H1 (cell line): ENCODE measurements around the gene SPPL3. TPM values are rescaled to one million over a fixed set of nuclear protein-coding genes. Genes with fewer than 3 reads are reported as not detected.

ENCODE experiments used
- CTCF ChIA-PET: fragments of 300-600 bp; sonication (Branson Sonifier 250); formaldehyde crosslinking; loops from one replicate; lab custom pipeline; 2021; ENCODE audit not compliant: partially characterized antibody; lab: Charles Lee
- POLR2A ChIA-PET: fragments of 300-600 bp; sonication (Branson Sonifier 250); formaldehyde crosslinking; loops from one replicate; lab custom pipeline; 2021; ENCODE audit warnings: inconsistent platforms; ENCODE audit not compliant: partially characterized antibody; lab: Charles Lee
- DNase-seq, 2 experiments: peaks; one replicate each; pipeline versions ENCODE4 v3.0.0 to v3.0.0-alpha.2; 2010 to 2022; ENCODE audit warnings: low spot score in 2 of 2, low read depth in 1 of 2, mixed read lengths in 1 of 2
- FAIRE-seq: peaks from 2 replicates; lab custom pipeline; 2011; peaks lifted over from hg19 to GRCh38; lab: Jason Lieb, UNC
- H2AFZ ChIP-seq: 2 replicates; pipeline ENCODE4 v1.8.1; 2012; ENCODE audit warnings: low read length, inconsistent platforms
- H2AK5ac ChIP-seq: 2 replicates; pipeline ENCODE4 v1.6.1; 2013; ENCODE audit warnings: low read depth, low read length
- H2BK120ac ChIP-seq: replicated peaks from 2 replicates; pipeline ENCODE3; 2013; ENCODE audit warnings: low read depth, low read length, inconsistent platforms
- H2BK12ac ChIP-seq: 2 replicates; pipeline ENCODE4 v1.6.1; 2013; ENCODE audit warnings: low read depth, low read length
- H2BK15ac ChIP-seq: 2 replicates; pipeline ENCODE4 v1.6.1; 2013; ENCODE audit warnings: low read length
- H2BK20ac ChIP-seq: 2 replicates; pipeline ENCODE4 v1.6.1; 2013; ENCODE audit warnings: low read length
- H2BK5ac ChIP-seq: 2 replicates; pipeline ENCODE4 v1.6.1; 2013; ENCODE audit warnings: low read depth, low read length
- H3K14ac ChIP-seq: 2 replicates; pipeline ENCODE4 v1.6.1; 2013; ENCODE audit warnings: inconsistent platforms; ENCODE audit not compliant: insufficient read length
- H3K18ac ChIP-seq: 2 replicates; pipeline ENCODE4 v1.6.1; 2013; ENCODE audit warnings: low read length; ENCODE audit errors: extremely low read depth
- H3K23ac ChIP-seq: 2 replicates; pipeline ENCODE4 v1.6.1; 2013; ENCODE audit warnings: inconsistent platforms; ENCODE audit not compliant: insufficient read length
- H3K23me2 ChIP-seq: 2 replicates; pipeline ENCODE4 v1.6.1; 2013; ENCODE audit warnings: low read depth, low read length
- H3K27ac ChIP-seq: 2 replicates; pipeline ENCODE4 v1.6.1; 2011; ENCODE audit warnings: low read depth, low read length, inconsistent platforms
- H3K27me3 ChIP-seq, 4 experiments: replicated peaks in 1 of 4; 1 replicate in 1 of 4; 2 replicates in 3 of 4; pipeline versions ENCODE4 v1.6.1 to v1.8.1; 2011 to 2013; ENCODE audit warnings: low read length in 3 of 4, mild to moderate bottlenecking in 3 of 4, inconsistent platforms in 2 of 4, mixed read lengths in 2 of 4, moderate library complexity in 1 of 4; ENCODE audit not compliant: control insufficient read depth in 3 of 4, insufficient read depth in 3 of 4; ENCODE audit errors: extremely low read depth in 1 of 4
- H3K36me3 ChIP-seq, 4 experiments: 2 replicates each; pipeline versions ENCODE4 v1.6.1 to v1.8.1; 2011 to 2013; ENCODE audit warnings: mild to moderate bottlenecking in 4 of 4, low read length in 3 of 4, moderate library complexity in 2 of 4, control low read depth in 1 of 4, inconsistent platforms in 1 of 4; ENCODE audit not compliant: insufficient read depth in 4 of 4, control insufficient read depth in 2 of 4
- H3K4ac ChIP-seq: replicated peaks from 2 replicates; pipeline ENCODE3; 2013; ENCODE audit warnings: low read length, low read depth, mixed read lengths, inconsistent platforms; ENCODE audit not compliant: insufficient read length
- H3K4me1 ChIP-seq, 4 experiments: replicated peaks in 1 of 4; 1 replicate in 1 of 4; 2 replicates in 3 of 4; pipeline versions ENCODE4 v1.6.1 to v1.8.1; 2011 to 2013; ENCODE audit warnings: low read length in 3 of 4, inconsistent platforms in 2 of 4, mixed read lengths in 1 of 4; ENCODE audit not compliant: insufficient read depth in 4 of 4, control insufficient read depth in 3 of 4
- H3K4me2 ChIP-seq, 2 experiments: 2 replicates each; pipeline versions ENCODE4 v1.6.1 to v1.8.1; 2011 to 2013; ENCODE audit warnings: low read depth in 2 of 2, low read length in 2 of 2, control low read depth in 1 of 2, inconsistent platforms in 1 of 2, mild to moderate bottlenecking in 1 of 2; ENCODE audit not compliant: insufficient read depth in 1 of 2
- H3K4me3 ChIP-seq, 4 experiments: fragments of 200-600, 300-600 bp in 1 of 4; sonication (generic), shearing (Covaris generic), sonication (Bioruptor Twin) in 1 of 4; 2 replicates each; pipeline versions ENCODE4 v1.5.1 to v1.8.1; 2011 to 2016; ENCODE audit warnings: low read length in 4 of 4, low read depth in 3 of 4, control low read depth in 2 of 4, inconsistent platforms in 2 of 4, mild to moderate bottlenecking in 2 of 4, mixed read lengths in 1 of 4, moderate library complexity in 1 of 4; ENCODE audit not compliant: insufficient read depth in 2 of 4; ENCODE audit errors: extremely low read depth in 1 of 4
- H3K56ac ChIP-seq: replicated peaks from 2 replicates; pipeline ENCODE3; 2013; ENCODE audit warnings: low read depth, mild to moderate bottlenecking, mixed read lengths, low read length, inconsistent platforms; ENCODE audit not compliant: insufficient read length
- H3K79me1 ChIP-seq: 2 replicates; pipeline ENCODE4 v1.6.1; 2013; ENCODE audit warnings: low read depth, low read length, control low read depth
- H3K79me2 ChIP-seq, 2 experiments: 2 replicates each; pipeline versions ENCODE4 v1.6.1 to v1.8.1; 2012 to 2013; ENCODE audit warnings: low read length in 2 of 2, mild to moderate bottlenecking in 2 of 2, inconsistent platforms in 1 of 2; ENCODE audit not compliant: insufficient read depth in 2 of 2, control insufficient read depth in 1 of 2
- H3K9ac ChIP-seq, 4 experiments: replicated peaks in 1 of 4; 1 replicate in 1 of 4; 2 replicates in 3 of 4; pipeline versions ENCODE4 v1.6.1 to v1.8.1; 2011 to 2013; ENCODE audit warnings: low read depth in 3 of 4, low read length in 3 of 4, control low read depth in 2 of 4, mild to moderate bottlenecking in 2 of 4, moderate library complexity in 2 of 4, inconsistent platforms in 1 of 4; ENCODE audit errors: extremely low read depth in 1 of 4
- H3K9me3 ChIP-seq, 2 experiments: 2 replicates each; pipeline versions ENCODE4 v1.6.1 to v1.8.1; 2012 to 2013; ENCODE audit warnings: mild to moderate bottlenecking in 2 of 2, moderate library complexity in 2 of 2, control low read depth in 1 of 2, inconsistent platforms in 1 of 2, low read depth in 1 of 2, low read length in 1 of 2, mixed read lengths in 1 of 2; ENCODE audit not compliant: insufficient read depth in 2 of 2
- H4K20me1 ChIP-seq, 2 experiments: replicated peaks in 1 of 2; 2 replicates each; pipeline versions ENCODE3 to v1.8.1; 2011 to 2013; ENCODE audit warnings: inconsistent platforms in 2 of 2, low read length in 2 of 2, mild to moderate bottlenecking in 1 of 2; ENCODE audit not compliant: insufficient read depth in 2 of 2, control insufficient read depth in 1 of 2
- H4K5ac ChIP-seq: 2 replicates; pipeline ENCODE4 v1.6.1; 2013; ENCODE audit warnings: low read length, low read depth, mixed read lengths, inconsistent platforms; ENCODE audit not compliant: insufficient read length
- H4K8ac ChIP-seq: 2 replicates; pipeline ENCODE4 v1.8.0; 2013; ENCODE audit warnings: mild to moderate bottlenecking, moderate library complexity, low read length, inconsistent platforms; ENCODE audit not compliant: insufficient read depth; ENCODE audit errors: extremely low read depth
- H4K91ac ChIP-seq: replicated peaks from 2 replicates; pipeline ENCODE3; 2013; ENCODE audit warnings: low read length, mixed read lengths, inconsistent platforms; ENCODE audit not compliant: insufficient read length
- WGBS, 2 experiments: shearing (Covaris generic) in 1 of 2; methylation state at CpG; one replicate each; pipeline versions ENCODE4 v1.1.6 to v1.1.7; 2013 to 2015; ENCODE audit warnings: low lambda C conversion rate in 2 of 2, mixed read lengths in 2 of 2, inconsistent platforms in 1 of 2, low coverage in 1 of 2, missing lambda C conversion rate in 1 of 2; ENCODE audit not compliant: insufficient replicate concordance in 2 of 2, insufficient coverage in 1 of 2, insufficient read length in 1 of 2; ENCODE audit errors: extremely low coverage in 1 of 2, missing lambda C conversion rate in 1 of 2; 5-methylcytosine and 5-hydroxymethylcytosine counted together
- polyA plus RNA-seq, 7 experiments: library from polyadenylated mRNA; depleted of rRNA in 3 of 7; stranded (reverse) in 5 of 7; unstranded in 2 of 7; fragments of >200 nt in 5 of 7; fragments of 200-250 nt in 2 of 7; gene quantifications; 1 replicate in 5 of 7; 2 replicates in 1 of 7; 4 replicates in 1 of 7; pipeline versions ENCODE4 v1.2.1 to v1.2.3, GENCODE V29; 2011 to 2013; ENCODE audit warnings: missing spikeins in 2 of 7, mixed read lengths in 2 of 7
- total RNA-seq: library from RNA; stranded (reverse); fragmentation: NEBNext Ultra II Directional; extraction: Animal tissue kit (Norgen Biotek cat#: 25700); gene quantifications from 2 replicates; pipeline ENCODE4 v1.2.1, GENCODE V29; 2021
- TF ChIP-seq, protein P1 (sequence below): IDR thresholded peaks from 2 replicates; pipeline ENCODE4 v1.6.1; 2011; ENCODE audit warnings: low read depth, mild to moderate bottlenecking, low read length; ENCODE audit not compliant: insufficient read depth

The SPPL3 gene
- total and polyA plus RNA-seq, 2 of the 8 experiments (the other 6 are each of a cell fraction or from before 2014, with no cell fraction given) = 27.3 to 48.4 TPM

DNA sequence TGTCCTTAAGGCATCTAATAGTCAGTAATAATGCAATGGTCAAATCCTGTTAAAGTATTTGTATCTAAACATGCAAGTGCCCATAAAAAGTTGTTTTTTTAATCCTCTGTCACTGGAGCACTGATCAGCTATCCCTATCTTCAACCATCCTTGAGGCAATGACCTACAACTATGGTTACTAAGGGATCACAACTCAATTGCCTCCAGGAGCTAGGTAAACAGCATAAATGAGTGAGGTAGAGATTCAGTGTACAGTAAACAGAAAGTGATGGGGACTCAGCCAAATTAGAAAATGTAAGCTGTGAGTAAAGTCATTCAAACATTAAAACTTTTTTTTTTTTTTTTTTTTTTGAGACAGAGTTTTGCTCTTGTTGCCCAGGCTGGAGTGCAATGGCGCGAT lies 18.6 kb downstream of the SPPL3 start:
- ChIA-PET POLR2A (interaction anchor here (1.2 to 1.3 kb wide), 2 partner anchors 16 to 24 kb away, joined by 3 read pairs; no protein-coding TSS in a partner anchor), CTCF (interaction anchor here (0.7 to 1.5 kb wide), 4 partner anchors 9 to 134 kb away, joined by 3 to 4 read pairs (median 3); no protein-coding TSS in a partner anchor)
- H2BK20ac ChIP-seq = no peak overlapping the region
- H3K27me3 ChIP-seq = no peaks in the 10 kb centered on the region
- H3K79me2 ChIP-seq = peaks cover 3 to 76% of the 10 kb centered on the region in 2 experiments; a peak in 3 of 4 replicates
- no peak overlapping the region for H3K9ac ChIP-seq
- H3K4me2 ChIP-seq = no peak overlapping the region
- H3K4ac ChIP-seq = no peak overlapping the region
- H4K20me1 ChIP-seq = peaks cover 3 to 5% of the 10 kb centered on the region in 2 experiments
- H4K91ac ChIP-seq = no peak overlapping the region
- H3K56ac ChIP-seq = no peak overlapping the region
- H2BK120ac ChIP-seq = no peak overlapping the region
- H3K79me1 ChIP-seq = no peaks in the 10 kb centered on the region; the same call in 1 of the 2 replicates
- WGBS, 2 experiments = 77% methylated on average over 2 of the region's 2 CpGs; no CpG with 5 or more reads in 1 of the 2 experiments
- H3K23me2 ChIP-seq = no peaks in the 10 kb centered on the region
- no peak overlapping the region for H3K27ac ChIP-seq
- no peaks in the 10 kb centered on the region for H3K9me3 ChIP-seq
- no peak overlapping the region for H2BK12ac ChIP-seq
- H2BK5ac ChIP-seq = no peak overlapping the region
- H3K14ac ChIP-seq = no peak overlapping the region
- DNase-seq (no peak), FAIRE-seq (no peak)
- no peak overlapping the region for H3K4me3 ChIP-seq
- no peak overlapping the region for H3K23ac ChIP-seq
- no peak overlapping the region for H2AFZ ChIP-seq
- no peak overlapping the region for H2AK5ac ChIP-seq
- no peaks in the 10 kb centered on the region for H3K36me3 ChIP-seq
- no peak overlapping the region for H2BK15ac ChIP-seq
- H4K5ac ChIP-seq = no peak overlapping the region
- no peak overlapping the region for H3K18ac ChIP-seq
- no peaks in the 10 kb centered on the region for H3K4me1 ChIP-seq
- H4K8ac ChIP-seq = no peak overlapping the region
- TF ChIP-seq, protein P1, sequence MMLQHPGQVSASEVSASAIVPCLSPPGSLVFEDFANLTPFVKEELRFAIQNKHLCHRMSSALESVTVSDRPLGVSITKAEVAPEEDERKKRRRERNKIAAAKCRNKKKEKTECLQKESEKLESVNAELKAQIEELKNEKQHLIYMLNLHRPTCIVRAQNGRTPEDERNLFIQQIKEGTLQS = no peak
